GM23338 (cell line): ENCODE data around the gene IGF1R.

Source experiments
- CREB1 ChIP-seq: fragments of 250-450 bp; sonication (Bioruptor Pico); IDR thresholded peaks from 2 replicates; pipeline ENCODE4 v1.5.0; 2020; ENCODE audit warnings: low read depth, mild to moderate bottlenecking, moderate library complexity
- CTCF ChIP-seq, 2 experiments: fragments of 200-600 bp in 1 of 2; sonication (generic) in 1 of 2; conservative IDR thresholded peaks; 2 replicates each; pipeline versions ENCODE4 v1.5.1 to v1.6.1; 2016 to 2017; ENCODE audit warnings: antibody characterized with exemption in 2 of 2, low read depth in 2 of 2, mild to moderate bottlenecking in 2 of 2, moderate library complexity in 1 of 2
- ETS1 ChIP-seq: IDR thresholded peaks from 2 replicates; pipeline ENCODE4 v1.6.1; 2016; ENCODE audit warnings: antibody characterized with exemption
- EZH2 ChIP-seq: fragments of 200-600 bp; sonication (generic); IDR thresholded peaks from one replicate; pipeline ENCODE4 v1.8.0; 2017; ENCODE audit warnings: antibody characterized with exemption, mild to moderate bottlenecking, low read depth; ENCODE audit not compliant: unreplicated experiment
- EZH2phosphoT487 ChIP-seq: fragments of 200-600 bp; sonication (generic); IDR thresholded peaks from one replicate; pipeline ENCODE4 v1.8.1; 2018; ENCODE audit warnings: antibody characterized with exemption; ENCODE audit not compliant: unreplicated experiment
- JUNB ChIP-seq: IDR thresholded peaks from one replicate; pipeline ENCODE4 v1.6.1; 2016; ENCODE audit warnings: antibody characterized with exemption; ENCODE audit not compliant: unreplicated experiment
- NANOG ChIP-seq: IDR thresholded peaks from 2 replicates; pipeline ENCODE4 v1.6.1; 2016; ENCODE audit warnings: antibody characterized with exemption, borderline replicate concordance
- POLR2AphosphoS5 ChIP-seq: IDR thresholded peaks from 2 replicates; pipeline ENCODE4 v1.6.1; 2016; ENCODE audit warnings: antibody characterized with exemption, low read depth
- REST ChIP-seq: IDR thresholded peaks from one replicate; pipeline ENCODE4 v1.6.1; 2018; ENCODE audit warnings: antibody characterized with exemption; ENCODE audit not compliant: unreplicated experiment
- STAT1 ChIP-seq: IDR thresholded peaks from one replicate; pipeline ENCODE4 v1.6.1; 2016; ENCODE audit warnings: antibody characterized with exemption; ENCODE audit not compliant: unreplicated experiment
- ZNF114 ChIP-seq: fragments of 250-450 bp; sonication (Bioruptor Pico); IDR thresholded peaks from 2 replicates; pipeline ENCODE4 v1.5.0; 2020; ENCODE audit warnings: mild to moderate bottlenecking, moderate library complexity
- ZNF331 ChIP-seq: fragments of 250-450 bp; sonication (Bioruptor Pico); IDR thresholded peaks from 2 replicates; pipeline ENCODE4 v1.5.0; 2020; ENCODE audit warnings: low read depth, mild to moderate bottlenecking, moderate library complexity

GRCh38 chr15:98755138-98755537, 106.8 kb downstream of the IGF1R start:
- TF ChIP-seq REST: no peak
- TF ChIP-seq CTCF (conservative IDR thresholded peaks at IDR 0.05; ENCODE audit: low read depth in 2 of 2): no peak
- TF ChIP-seq EZH2: no peak
- TF ChIP-seq POLR2AphosphoS5: no peak
- TF ChIP-seq ZNF331 (CRISPR knock-in tag): no peak
- no peak for TF ChIP-seq EZH2phosphoT487
- no peak for TF ChIP-seq JUNB
- no peak for TF ChIP-seq STAT1
- no peak for TF ChIP-seq ZNF114 (CRISPR knock-in tag)
- TF ChIP-seq CREB1: no peak
- TF ChIP-seq NANOG: no peak
- TF ChIP-seq ETS1: no peak
